Muscle of leg (tissue), 11 donors: ENCODE measurements around the gene MAPK13. TPM values are rescaled to one million over a fixed set of nuclear protein-coding genes. Genes with fewer than 3 reads are reported as not detected.

Experiments used
- DNase-seq: peaks from one replicate; pipeline ENCODE4 v3.0.0; 2013
- H3K27ac ChIP-seq: one replicate; pipeline ENCODE4 v1.5.1; 2013; ENCODE audit warnings: mild to moderate bottlenecking, low read length, control low read depth
- H3K27me3 ChIP-seq: one replicate; pipeline ENCODE4 v1.6.1; 2013; ENCODE audit warnings: low read length; ENCODE audit not compliant: control insufficient read depth, insufficient read depth
- H3K36me3 ChIP-seq: one replicate; pipeline ENCODE4 v1.6.1; 2013; ENCODE audit warnings: low read length; ENCODE audit not compliant: control insufficient read depth, insufficient read depth
- H3K4me1 ChIP-seq: one replicate; pipeline ENCODE4 v1.6.1; 2013; ENCODE audit warnings: low read length; ENCODE audit not compliant: control insufficient read depth, insufficient read depth
- H3K4me3 ChIP-seq: one replicate; pipeline ENCODE4 v1.5.1; 2013; ENCODE audit warnings: low read length, control low read depth
- H3K9me3 ChIP-seq: replicated peaks from 2 replicates; pipeline ENCODE4 v1.6.1; 2013; ENCODE audit warnings: low read depth, low read length; ENCODE audit not compliant: control insufficient read depth
- WGBS: methylation state at CpG from one replicate; pipeline ENCODE4 v1.1.5; 2013; ENCODE audit warnings: missing lambda C conversion rate; ENCODE audit not compliant: insufficient coverage; 5-methylcytosine and 5-hydroxymethylcytosine counted together
- polyA plus RNA-seq, 8 donors: library from polyadenylated mRNA; unstranded; fragments of 120-200 nt; gene quantifications; one replicate each; pipeline versions ENCODE4 v1.2.1 to v1.2.3, GENCODE V29; 2013; ENCODE audit warnings: inconsistent platforms in 1 of 8, low replicate concordance in 1 of 8; ENCODE audit not compliant: insufficient read length in 8 of 8, insufficient read depth in 1 of 8
- total RNA-seq: library from RNA; stranded (reverse); fragments of 120-200 nt; gene quantifications from one replicate; pipeline ENCODE4 v1.2.4, GENCODE V29; 2013

Gene MAPK13
- total and polyA plus RNA-seq, 9 donors: 2.3 to 11.6 (median 5.9) TPM

DNA sequence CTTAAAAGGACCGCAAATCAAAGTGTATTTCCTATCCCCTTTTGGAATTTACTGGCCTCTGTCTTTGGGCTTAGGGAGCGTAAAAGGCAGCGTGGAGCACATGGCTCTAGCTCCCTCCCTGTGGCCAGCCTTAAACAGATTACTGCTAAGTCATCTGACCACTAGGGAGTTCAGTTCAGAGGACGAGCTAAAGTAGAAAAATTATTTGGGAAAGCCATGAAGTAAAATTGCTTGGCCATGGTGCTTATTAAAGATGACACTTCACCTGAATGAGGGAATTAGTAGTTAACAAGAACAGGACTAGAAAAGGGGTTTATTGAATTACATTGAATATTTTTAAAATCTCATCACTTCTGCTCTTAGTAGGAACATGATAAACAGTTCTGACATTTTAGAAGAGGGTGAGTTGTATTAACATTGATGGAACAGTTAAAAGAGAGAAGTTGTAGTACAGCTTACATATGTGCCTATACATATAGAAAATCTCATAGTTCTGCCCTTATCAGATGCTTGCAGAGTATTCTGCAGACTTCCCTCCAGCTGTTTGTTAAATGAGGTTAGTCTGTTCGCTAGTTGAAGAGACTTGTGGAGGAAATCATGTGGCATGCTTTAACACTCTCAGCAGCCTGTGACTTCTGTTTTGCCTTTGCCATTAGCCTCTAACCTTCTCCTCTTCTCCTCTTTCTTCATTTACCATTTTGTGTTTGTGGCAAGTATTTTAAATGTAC, 31.2 kb upstream of the MAPK13 start:
- 44% methylated on average over 3 of the region's 5 CpGs for WGBS
- no peak for DNase-seq
- Histone ChIP-seq H3K27me3 (no peaks in the 10 kb centered on the region), H3K36me3 (peaks cover 24% of the 10 kb centered on the region), H3K27ac (no peak overlapping the region), H3K4me1 (peaks cover 2% of the 10 kb centered on the region), H3K9me3 (no peaks in the 10 kb centered on the region), H3K4me3 (no peak overlapping the region)

DNA sequence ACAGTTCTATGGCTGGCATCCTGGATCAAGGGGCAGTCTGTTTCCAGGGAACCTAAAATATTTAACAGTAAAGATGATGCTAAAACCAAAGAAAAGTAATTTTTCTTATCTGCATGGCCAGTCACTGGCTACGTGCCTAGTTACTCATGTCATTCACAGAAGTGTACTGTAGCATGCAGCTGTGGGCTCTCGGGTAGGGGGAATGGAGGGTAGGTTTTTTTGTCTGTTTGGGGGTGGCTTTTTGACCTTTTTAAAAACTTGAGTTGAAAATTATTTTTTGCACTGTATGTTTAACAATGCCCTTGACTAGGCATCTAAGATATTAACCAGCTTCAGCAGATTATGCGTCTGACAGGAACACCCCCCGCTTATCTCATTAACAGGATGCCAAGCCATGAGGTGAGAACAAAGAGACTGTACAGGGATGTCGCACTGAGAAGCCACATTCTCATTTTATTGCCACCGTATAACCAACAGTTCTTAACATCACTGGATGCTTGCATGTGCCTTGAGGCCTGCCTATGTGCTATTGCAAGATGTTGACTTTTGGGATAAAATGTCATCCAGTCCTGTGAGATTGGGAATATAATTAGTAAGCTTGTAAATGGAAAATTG, 30.3 kb upstream of the MAPK13 start:
- 83% methylated on average over 2 of the region's 6 CpGs for WGBS
- DNase-seq: no peak
- Histone ChIP-seq H3K9me3 (no peaks in the 10 kb centered on the region), H3K36me3 (peaks cover 25% of the 10 kb centered on the region), H3K4me1 (no peaks in the 10 kb centered on the region), H3K27me3 (no peaks in the 10 kb centered on the region), H3K4me3 (no peak overlapping the region), H3K27ac (no peak overlapping the region)

DNA sequence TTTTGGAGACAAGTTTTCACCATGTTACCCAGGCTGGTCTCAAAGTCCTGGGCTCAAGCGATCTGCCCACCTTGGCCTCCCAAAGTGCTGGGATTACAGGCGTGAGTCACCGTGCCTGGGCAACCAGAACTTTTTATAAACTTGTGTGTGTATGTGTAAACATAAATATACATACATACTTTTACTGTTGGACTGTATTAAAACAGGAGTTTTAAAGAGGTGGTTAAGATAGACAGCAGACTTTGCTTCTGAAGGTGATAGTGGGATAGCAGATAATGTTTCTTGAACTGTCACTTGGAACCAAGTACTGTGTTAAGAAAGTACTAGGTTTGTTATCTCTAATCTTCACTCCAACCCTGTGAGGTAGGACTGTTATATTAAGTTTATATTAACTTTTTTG, 28.6 kb upstream of the MAPK13 start:
- Histone ChIP-seq H3K4me1 (no peaks in the 10 kb centered on the region), H3K4me3 (no peak overlapping the region), H3K27ac (no peak overlapping the region), H3K9me3 (no peaks in the 10 kb centered on the region), H3K36me3 (peaks cover 18% of the 10 kb centered on the region), H3K27me3 (no peaks in the 10 kb centered on the region)
- no peak for DNase-seq
- no CpG with 5 or more reads among the region's 3 CpGs for WGBS

DNA sequence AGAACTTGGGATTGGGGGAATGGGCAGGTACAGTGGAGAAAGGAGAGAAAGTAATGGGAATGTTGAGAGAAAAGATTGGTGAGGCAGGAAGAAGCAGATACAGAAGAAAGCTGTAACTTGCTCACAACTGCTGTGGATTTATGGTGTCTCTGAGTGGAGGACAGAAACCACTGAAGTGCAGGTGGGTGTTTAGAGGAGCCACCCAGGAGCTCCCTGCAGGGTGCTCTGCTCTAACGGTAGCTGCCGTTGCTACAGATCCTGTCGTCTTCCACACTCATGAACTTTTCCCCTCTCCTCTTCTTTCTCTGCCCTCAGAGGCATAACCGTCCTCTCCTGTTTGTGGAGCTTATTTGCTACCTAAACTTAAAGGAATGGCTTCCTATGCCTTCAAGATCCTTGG, 27.5 kb upstream of the MAPK13 start:
- DNase-seq: no peak
- H3K9me3 ChIP-seq: no peaks in the 10 kb centered on the region
- no peaks in the 10 kb centered on the region for H3K27me3 ChIP-seq
- no peak overlapping the region for H3K27ac ChIP-seq
- peaks cover 20% of the 10 kb centered on the region for H3K36me3 ChIP-seq
- no peak overlapping the region for H3K4me3 ChIP-seq
- WGBS: no CpG with 5 or more reads among the region's 4 CpGs
- no peaks in the 10 kb centered on the region for H3K4me1 ChIP-seq

DNA sequence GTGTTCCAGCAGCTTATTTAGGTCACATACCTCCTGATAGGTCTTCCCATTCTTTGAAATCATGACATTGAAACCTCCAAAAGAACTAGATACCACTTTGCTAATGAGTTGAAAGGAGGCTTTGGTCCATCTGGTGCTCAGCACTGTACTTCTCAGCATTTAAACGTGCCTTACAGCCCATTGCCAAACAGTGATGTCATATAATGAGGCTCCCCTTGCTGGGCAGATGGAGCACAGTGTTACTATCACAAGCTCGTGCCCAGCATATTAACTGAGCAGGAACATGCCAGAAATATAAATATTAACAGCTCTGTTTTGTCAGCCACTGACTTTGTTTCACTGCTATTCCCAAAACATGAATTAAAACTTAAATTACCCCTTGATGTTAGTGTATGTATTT, 25.5 kb upstream of the MAPK13 start:
- no peak overlapping the region for H3K27ac ChIP-seq
- no CpG with 5 or more reads among the region's 2 CpGs for WGBS
- peaks cover 30% of the 10 kb centered on the region for H3K36me3 ChIP-seq
- H3K9me3 ChIP-seq: no peaks in the 10 kb centered on the region
- no peak overlapping the region for H3K4me3 ChIP-seq
- H3K27me3 ChIP-seq: no peaks in the 10 kb centered on the region
- peak; percentile 57 for DNase-seq
- H3K4me1 ChIP-seq: peaks cover 11% of the 10 kb centered on the region

DNA sequence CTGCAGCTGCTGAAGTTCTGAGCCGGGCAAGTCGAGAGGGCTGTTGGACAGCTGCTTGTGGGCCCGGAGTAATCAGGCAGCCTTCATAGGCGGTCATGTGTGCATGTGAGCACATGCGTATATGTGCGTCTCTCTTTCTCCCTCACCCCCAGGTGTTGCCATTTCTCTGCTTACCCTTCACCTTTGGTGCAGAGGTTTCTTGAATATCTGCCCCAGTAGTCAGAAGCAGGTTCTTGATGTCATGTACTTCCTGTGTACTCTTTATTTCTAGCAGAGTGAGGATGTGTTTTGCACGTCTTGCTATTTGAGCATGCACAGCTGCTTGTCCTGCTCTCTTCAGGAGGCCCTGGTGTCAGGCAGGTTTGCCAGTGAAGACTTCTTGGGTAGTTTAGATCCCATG, 21.2 kb upstream of the MAPK13 start:
- peak overlapping the region; percentile 64 for H3K27ac ChIP-seq

DNA sequence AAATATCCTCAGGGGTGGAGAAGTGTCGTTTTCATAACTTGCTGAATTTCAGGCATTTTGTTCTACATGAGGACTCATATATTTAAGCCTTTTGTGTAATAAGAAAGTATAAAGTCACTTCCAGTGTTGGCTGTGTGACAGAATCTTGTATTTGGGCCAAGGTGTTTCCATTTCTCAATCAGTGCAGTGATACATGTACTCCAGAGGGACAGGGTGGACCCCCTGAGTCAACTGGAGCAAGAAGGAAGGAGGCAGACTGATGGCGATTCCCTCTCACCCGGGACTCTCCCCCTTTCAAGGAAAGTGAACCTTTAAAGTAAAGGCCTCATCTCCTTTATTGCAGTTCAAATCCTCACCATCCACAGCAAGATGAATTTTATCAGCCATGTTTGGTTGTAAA, 20.3 kb upstream of the MAPK13 start:
- Histone ChIP-seq H3K4me3 (no peak overlapping the region), H3K36me3 (peaks cover 20% of the 10 kb centered on the region), H3K27ac (peak overlapping the region; percentile 52), H3K27me3 (no peaks in the 10 kb centered on the region), H3K4me1 (peaks cover 34% of the 10 kb centered on the region), H3K9me3 (no peaks in the 10 kb centered on the region)
- no CpG with 5 or more reads among the region's 3 CpGs for WGBS
- peak; percentile 66 for DNase-seq

More for the DNA sequence above, 21.2 kb upstream of the MAPK13 start:
- no peaks in the 10 kb centered on the region for H3K9me3 ChIP-seq
- H3K4me1 ChIP-seq: peaks cover 28% of the 10 kb centered on the region
- no CpG with 5 or more reads among the region's 7 CpGs for WGBS
- peak; percentile 42 for DNase-seq
- H3K36me3 ChIP-seq: peaks cover 20% of the 10 kb centered on the region
- H3K4me3 ChIP-seq: no peak overlapping the region
- no peaks in the 10 kb centered on the region for H3K27me3 ChIP-seq

DNA sequence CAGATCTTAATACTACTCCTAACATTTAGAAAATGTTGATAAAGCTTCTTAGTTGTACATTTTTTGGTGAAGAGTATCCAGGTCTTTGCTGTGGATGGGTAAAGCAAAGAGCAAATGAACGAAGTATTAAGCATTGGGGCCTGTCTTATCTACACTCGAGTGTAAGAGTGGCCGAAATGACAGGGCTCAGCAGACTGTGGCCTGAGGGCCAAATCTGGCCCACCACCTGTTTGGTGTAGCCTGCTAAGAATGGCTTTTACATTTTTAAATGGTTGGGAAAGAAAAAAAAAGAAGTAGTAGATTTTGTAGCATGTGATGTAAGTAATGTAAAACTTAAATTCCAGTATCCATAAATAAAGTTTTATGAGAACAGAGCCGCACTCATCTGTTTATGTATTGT, 19.4 kb upstream of the MAPK13 start:
- Histone ChIP-seq H3K9me3 (no peaks in the 10 kb centered on the region), H3K27me3 (no peaks in the 10 kb centered on the region), H3K36me3 (peaks cover 20% of the 10 kb centered on the region), H3K4me3 (no peak overlapping the region), H3K27ac (peak overlapping the region; percentile 60), H3K4me1 (peaks cover 34% of the 10 kb centered on the region)
- no peak for DNase-seq
- 82% methylated on average over 3 of the region's 4 CpGs for WGBS

DNA sequence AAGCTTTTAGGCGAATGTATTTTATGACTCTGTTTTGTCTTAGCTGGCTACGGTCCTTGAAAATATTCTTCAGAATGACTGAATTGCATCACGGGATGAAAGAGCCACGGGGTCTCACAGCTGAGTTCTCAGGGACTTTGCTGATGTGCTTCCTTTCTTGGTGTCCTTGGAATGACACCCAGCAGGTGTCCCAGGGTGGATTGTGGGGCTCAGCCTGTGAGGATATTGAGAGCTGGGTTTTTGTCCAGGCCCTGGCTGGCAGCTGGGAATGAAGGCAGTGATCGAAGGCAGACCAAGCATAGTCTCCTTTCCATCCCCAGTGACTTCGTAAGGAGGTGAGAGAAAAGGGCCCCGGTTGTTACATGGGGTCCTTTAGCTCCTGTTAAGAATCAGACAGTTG, 18.8 kb upstream of the MAPK13 start:
- 89% methylated on average over 3 of the region's 7 CpGs for WGBS
- H3K4me3 ChIP-seq: no peak overlapping the region
- H3K9me3 ChIP-seq: no peaks in the 10 kb centered on the region
- peaks cover 22% of the 10 kb centered on the region for H3K36me3 ChIP-seq
- H3K27me3 ChIP-seq: no peaks in the 10 kb centered on the region
- H3K4me1 ChIP-seq: peaks cover 34% of the 10 kb centered on the region
- peak overlapping the region; percentile 25 for H3K27ac ChIP-seq
- DNase-seq: peak; percentile 46

DNA sequence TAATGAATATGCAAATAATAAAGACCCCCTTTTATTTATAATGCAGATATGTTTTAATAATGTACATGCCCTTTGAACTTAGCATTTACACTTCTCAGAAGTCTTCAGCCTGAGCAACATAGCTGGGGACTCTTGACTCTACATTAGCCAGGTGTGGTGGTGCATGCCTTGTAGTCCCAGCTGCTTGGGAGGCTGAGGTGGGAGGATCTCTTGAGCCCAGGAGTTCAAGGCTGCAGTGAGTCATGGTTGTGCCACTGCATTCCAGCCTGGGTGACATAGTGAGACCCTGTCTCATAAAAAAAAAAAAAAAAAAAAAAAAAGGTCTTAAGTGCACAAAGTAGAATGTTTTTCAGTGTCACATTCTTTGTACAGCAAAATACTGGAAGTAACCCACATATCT, 17.3 kb upstream of the MAPK13 start:
- Histone ChIP-seq H3K36me3 (peaks cover 20% of the 10 kb centered on the region), H3K9me3 (no peaks in the 10 kb centered on the region), H3K27me3 (no peaks in the 10 kb centered on the region), H3K4me1 (peaks cover 32% of the 10 kb centered on the region), H3K4me3 (no peak overlapping the region), H3K27ac (no peak overlapping the region)
- no peak for DNase-seq
